ENCODE measurements around the gene SLC41A1.
A peak's percentile ranks its signal among the peaks of the same experiment; 100 is the strongest.

The SLC41A1 gene

GRCh38 chr1:205856433-205856832 is 43.4 kb upstream of the SLC41A1 start:
- Histone ChIP-seq H3K4me2 (ENCODE audit: low read length) (no peak overlapping the region), H3K9ac (ENCODE audit: low read length) (no peak overlapping the region), H3K79me2 (ENCODE audit: low read length) (no peaks in the 10 kb centered on the region), H3K27me3 (ENCODE audit: low read depth, low read length) (no peaks in the 10 kb centered on the region), H3K9me3 (ENCODE audit: insufficient read depth, low read length) (peaks cover 18% of the 10 kb centered on the region), H3K4me1 (ENCODE audit: low read length) (peaks cover 15% of the 10 kb centered on the region), H3K36me3 (replicated peaks; ENCODE audit: low read depth, low read length) (peaks cover 5% of the 10 kb centered on the region), H3K27ac (ENCODE audit: low read length) (no peak overlapping the region), H2AFZ (ENCODE audit: low read depth, low read length) (no peak overlapping the region), H3K4me3 (ENCODE audit: low read length) (no peak overlapping the region), H4K20me1 (ENCODE audit: insufficient read depth, low read length) (no peaks in the 10 kb centered on the region)
- no peak for TF ChIP-seq EZH2phosphoT487 (IDR thresholded peaks at IDR 0.05; ENCODE audit: low read depth)
- TF ChIP-seq, protein P1, sequence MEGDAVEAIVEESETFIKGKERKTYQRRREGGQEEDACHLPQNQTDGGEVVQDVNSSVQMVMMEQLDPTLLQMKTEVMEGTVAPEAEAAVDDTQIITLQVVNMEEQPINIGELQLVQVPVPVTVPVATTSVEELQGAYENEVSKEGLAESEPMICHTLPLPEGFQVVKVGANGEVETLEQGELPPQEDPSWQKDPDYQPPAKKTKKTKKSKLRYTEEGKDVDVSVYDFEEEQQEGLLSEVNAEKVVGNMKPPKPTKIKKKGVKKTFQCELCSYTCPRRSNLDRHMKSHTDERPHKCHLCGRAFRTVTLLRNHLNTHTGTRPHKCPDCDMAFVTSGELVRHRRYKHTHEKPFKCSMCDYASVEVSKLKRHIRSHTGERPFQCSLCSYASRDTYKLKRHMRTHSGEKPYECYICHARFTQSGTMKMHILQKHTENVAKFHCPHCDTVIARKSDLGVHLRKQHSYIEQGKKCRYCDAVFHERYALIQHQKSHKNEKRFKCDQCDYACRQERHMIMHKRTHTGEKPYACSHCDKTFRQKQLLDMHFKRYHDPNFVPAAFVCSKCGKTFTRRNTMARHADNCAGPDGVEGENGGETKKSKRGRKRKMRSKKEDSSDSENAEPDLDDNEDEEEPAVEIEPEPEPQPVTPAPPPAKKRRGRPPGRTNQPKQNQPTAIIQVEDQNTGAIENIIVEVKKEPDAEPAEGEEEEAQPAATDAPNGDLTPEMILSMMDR (IDR thresholded peaks at IDR 0.05; ENCODE audit: low read depth, low read length) = no peak

DNA sequence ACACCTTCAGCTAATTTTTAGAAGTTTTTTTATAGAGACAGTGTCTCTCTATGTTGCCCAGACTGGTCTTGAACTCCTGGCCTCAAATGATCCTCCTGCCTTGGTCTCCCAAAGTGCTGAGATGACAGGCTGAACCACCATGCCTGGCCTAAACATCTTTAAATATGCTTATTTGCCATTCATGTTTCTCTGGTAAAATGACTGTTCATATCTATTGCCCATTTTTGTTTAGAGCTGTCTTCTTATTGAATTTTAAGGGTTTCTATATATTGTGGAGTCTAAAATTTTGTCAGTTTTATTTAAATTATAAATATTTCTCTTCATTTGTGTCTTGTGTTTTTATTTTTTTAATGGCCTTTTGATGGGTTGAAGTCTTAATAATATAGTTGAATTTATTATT is 40.0 kb upstream of the SLC41A1 start:
- Histone ChIP-seq H3K36me3 (replicated peaks; ENCODE audit: low read depth, low read length) (peaks cover 2% of the 10 kb centered on the region), H3K27ac (ENCODE audit: low read length) (no peak overlapping the region), H2AFZ (ENCODE audit: low read depth, low read length) (no peak overlapping the region), H3K27me3 (ENCODE audit: low read depth, low read length) (no peaks in the 10 kb centered on the region), H3K9me3 (ENCODE audit: insufficient read depth, low read length) (0 out of 2 replicates have a peak, but pooled peaks cover 3% of the 10 kb centered on the region), H3K4me1 (ENCODE audit: low read length) (peaks cover 1% of the 10 kb centered on the region), H3K79me2 (ENCODE audit: low read length) (no peaks in the 10 kb centered on the region), H3K4me3 (ENCODE audit: low read length) (no peak overlapping the region), H4K20me1 (ENCODE audit: insufficient read depth, low read length) (no peaks in the 10 kb centered on the region), H3K4me2 (ENCODE audit: low read length) (no peak overlapping the region), H3K9ac (ENCODE audit: low read length) (no peak overlapping the region)
- TF ChIP-seq, protein P1 (IDR thresholded peaks at IDR 0.05; ENCODE audit: low read depth, low read length) = no peak
- no peak for TF ChIP-seq EZH2phosphoT487 (IDR thresholded peaks at IDR 0.05; ENCODE audit: low read depth)

GRCh38 chr1:205851993-205852392 is 39.0 kb upstream of the SLC41A1 start:
- Histone ChIP-seq H3K9me3 (ENCODE audit: insufficient read depth, low read length) (0 out of 2 replicates have a peak, but pooled peaks cover 3% of the 10 kb centered on the region), H3K9ac (ENCODE audit: low read length) (no peak overlapping the region), H2AFZ (ENCODE audit: low read depth, low read length) (no peak overlapping the region), H3K27me3 (ENCODE audit: low read depth, low read length) (no peaks in the 10 kb centered on the region), H3K27ac (ENCODE audit: low read length) (no peak overlapping the region), H4K20me1 (ENCODE audit: insufficient read depth, low read length) (no peaks in the 10 kb centered on the region), H3K79me2 (ENCODE audit: low read length) (no peaks in the 10 kb centered on the region), H3K4me3 (ENCODE audit: low read length) (no peak overlapping the region), H3K4me1 (ENCODE audit: low read length) (no peaks in the 10 kb centered on the region), H3K4me2 (ENCODE audit: low read length) (no peak overlapping the region), H3K36me3 (replicated peaks; ENCODE audit: low read depth, low read length) (peaks cover 2% of the 10 kb centered on the region)
- TF ChIP-seq, protein P1 (IDR thresholded peaks at IDR 0.05; ENCODE audit: low read depth, low read length) = no peak

DNA sequence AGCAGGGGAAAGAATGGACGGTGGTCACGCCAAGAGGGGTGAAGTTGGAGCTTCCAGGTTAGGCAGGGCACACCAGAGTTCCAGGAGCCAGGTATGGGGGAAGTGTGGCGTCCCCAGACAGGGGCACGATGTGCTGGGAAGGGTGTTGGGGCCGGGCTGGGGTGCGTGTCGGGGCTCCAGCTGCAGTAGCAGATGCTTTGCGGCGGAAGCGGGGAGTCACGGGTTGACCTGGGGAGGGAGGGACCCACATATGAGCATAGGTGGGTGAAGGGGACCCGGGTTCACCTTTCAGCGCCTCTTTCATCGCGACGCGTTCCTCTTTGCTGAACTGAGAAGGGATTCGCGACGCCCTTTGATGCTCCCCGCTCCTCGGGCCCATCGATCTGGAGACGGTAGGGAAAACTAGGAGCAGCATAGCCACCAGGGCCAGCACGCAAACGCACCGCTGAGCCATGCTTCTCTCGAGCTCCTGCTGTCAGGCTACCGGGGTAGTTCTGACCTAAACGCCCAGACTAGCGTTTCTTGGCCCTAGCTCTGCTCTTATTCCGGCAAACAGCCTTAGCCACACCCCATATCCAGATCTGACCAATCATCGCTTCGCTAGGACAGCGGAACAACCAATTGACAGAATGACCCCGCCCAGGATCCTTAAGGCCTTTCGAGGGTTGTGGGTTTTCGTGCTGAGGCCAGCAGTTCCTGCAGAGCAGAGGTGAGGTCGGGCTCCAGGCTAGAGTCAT is 36.8 kb upstream of the SLC41A1 start, which contains the start of gene PM20D1:
Gene PM20D1 (minus strand): TSS at position 514 of the 737 bp plus-strand sequence. CDS start 60 bp downstream, at position 454.
- H3K4me1 ChIP-seq (ENCODE audit: low read length) = no peaks in the 10 kb centered on the region
- H3K4me3 ChIP-seq (ENCODE audit: low read length) = peak within 1 kb of the TSS; percentile 68
- H3K27me3 ChIP-seq (ENCODE audit: low read depth, low read length) = no peaks in the 10 kb centered on the region
- H3K79me2 ChIP-seq (ENCODE audit: low read length) = no peaks in the 10 kb centered on the region
- H2AFZ ChIP-seq (ENCODE audit: low read depth, low read length) = no peak within 1 kb of the TSS
- no peak for TF ChIP-seq EZH2phosphoT487 (IDR thresholded peaks at IDR 0.05; ENCODE audit: low read depth)
- TF ChIP-seq, protein P1 (IDR thresholded peaks at IDR 0.05; ENCODE audit: low read depth, low read length) = no peak
- H4K20me1 ChIP-seq (ENCODE audit: insufficient read depth, low read length) = no peaks in the 10 kb centered on the region
- H3K9me3 ChIP-seq (ENCODE audit: insufficient read depth, low read length) = no peaks in the 10 kb centered on the region
- no peak within 1 kb of the TSS for H3K27ac ChIP-seq (ENCODE audit: low read length)
- H3K9ac ChIP-seq (ENCODE audit: low read length) = no peak within 1 kb of the TSS; the same call in 1 of the 2 replicates
- peak within 1 kb of the TSS; percentile 52 for H3K4me2 ChIP-seq (ENCODE audit: low read length)
- peaks cover 2% of the 10 kb centered on the region for H3K36me3 ChIP-seq (replicated peaks; ENCODE audit: low read depth, low read length)
